Neuronal stem cell (in vitro differentiated cells): Measurements from ENCODE around the gene SELENOI.

ENCODE experiments used
- DNase-seq: peaks from one replicate; pipeline ENCODE4 v3.0.0-alpha.2; 2013; ENCODE audit warnings: low spot score
- H2AFZ ChIP-seq: one replicate; pipeline ENCODE4 v1.6.1; 2013; ENCODE audit warnings: mild to moderate bottlenecking, low read length, inconsistent platforms
- H2AK5ac ChIP-seq: 2 replicates; pipeline ENCODE4 v1.6.1; 2013; ENCODE audit warnings: low read depth, mild to moderate bottlenecking, inconsistent platforms, low read length, moderate library complexity, mixed read lengths
- H2BK120ac ChIP-seq: 2 replicates; pipeline ENCODE4 v1.6.1; 2013; ENCODE audit warnings: low read depth, mild to moderate bottlenecking, inconsistent platforms, low read length, moderate library complexity, mixed read lengths
- H2BK12ac ChIP-seq: one replicate; pipeline ENCODE4 v1.6.1; 2013; ENCODE audit warnings: low read length, inconsistent platforms
- H2BK15ac ChIP-seq: 2 replicates; pipeline ENCODE4 v1.6.1; 2013; ENCODE audit warnings: mild to moderate bottlenecking, low read length, inconsistent platforms, mixed read lengths
- H2BK5ac ChIP-seq: one replicate; pipeline ENCODE4 v1.6.1; 2013; ENCODE audit warnings: inconsistent platforms, mild to moderate bottlenecking, low read length, moderate library complexity
- H3K14ac ChIP-seq: one replicate; pipeline ENCODE4 v1.6.1; 2013; ENCODE audit warnings: low read length, inconsistent platforms
- H3K18ac ChIP-seq: 2 replicates; pipeline ENCODE4 v1.6.1; 2013; ENCODE audit warnings: low read length, inconsistent platforms
- H3K23ac ChIP-seq: 2 replicates; pipeline ENCODE4 v1.6.1; 2013; ENCODE audit warnings: low read depth, mild to moderate bottlenecking, mixed read lengths, low read length, inconsistent platforms; ENCODE audit not compliant: poor library complexity
- H3K27ac ChIP-seq: replicated peaks from 3 replicates; pipeline ENCODE4 v1.5.1; 2013; ENCODE audit warnings: low read length, inconsistent platforms
- H3K27me3 ChIP-seq, 3 experiments: 2 replicates each; pipeline ENCODE4 v1.6.1; 2013; ENCODE audit warnings: low read length in 3 of 3, mild to moderate bottlenecking in 2 of 3, inconsistent platforms in 1 of 3, low read depth in 1 of 3, mixed read lengths in 1 of 3, moderate library complexity in 1 of 3; ENCODE audit not compliant: control insufficient read depth in 3 of 3, insufficient read depth in 3 of 3
- H3K36me3 ChIP-seq, 2 donors: replicated peaks in 1 of 2; 2 replicates each; pipeline ENCODE4 v1.6.1; 2013; ENCODE audit warnings: low read length in 2 of 2; ENCODE audit not compliant: control insufficient read depth in 2 of 2, insufficient read depth in 2 of 2
- H3K4ac ChIP-seq: 2 replicates; pipeline ENCODE4 v1.6.1; 2013; ENCODE audit warnings: inconsistent platforms, mild to moderate bottlenecking, low read length, moderate library complexity
- H3K4me1 ChIP-seq, 2 donors: 1 replicate in 1 of 2; 2 replicates in 1 of 2; pipeline ENCODE4 v1.6.1; 2013; ENCODE audit warnings: low read length in 2 of 2, low read depth in 1 of 2; ENCODE audit not compliant: control insufficient read depth in 2 of 2, insufficient read depth in 1 of 2
- H3K4me2 ChIP-seq: one replicate; pipeline ENCODE4 v1.6.1; 2013; ENCODE audit warnings: mild to moderate bottlenecking, low read length, inconsistent platforms; ENCODE audit not compliant: insufficient read depth, poor library complexity, severe bottlenecking
- H3K4me3 ChIP-seq, 2 donors: 2 replicates each; pipeline ENCODE4 v1.5.1; 2013; ENCODE audit warnings: low read length in 2 of 2, mild to moderate bottlenecking in 2 of 2, inconsistent platforms in 1 of 2, moderate library complexity in 1 of 2
- H3K79me1 ChIP-seq: one replicate; pipeline ENCODE4 v1.6.1; 2013; ENCODE audit warnings: low read depth, mild to moderate bottlenecking, inconsistent platforms, low read length, moderate library complexity
- H3K9ac ChIP-seq: one replicate; pipeline ENCODE4 v1.6.1; 2013; ENCODE audit warnings: mild to moderate bottlenecking, low read depth, low read length, inconsistent platforms; ENCODE audit not compliant: poor library complexity
- H3K9me3 ChIP-seq, 2 donors: replicated peaks in 1 of 2; 2 replicates each; pipeline versions ENCODE3 to v1.6.1; 2013; ENCODE audit warnings: low read length in 2 of 2, mild to moderate bottlenecking in 2 of 2, inconsistent platforms in 1 of 2, low read depth in 1 of 2, mixed read lengths in 1 of 2, moderate library complexity in 1 of 2; ENCODE audit not compliant: control insufficient read depth in 2 of 2, insufficient read depth in 1 of 2
- H4K8ac ChIP-seq: one replicate; pipeline ENCODE4 v1.6.1; 2013; ENCODE audit warnings: low read depth, mild to moderate bottlenecking, inconsistent platforms, low read length, moderate library complexity
- H4K91ac ChIP-seq: one replicate; pipeline ENCODE4 v1.6.1; 2013; ENCODE audit warnings: low read length, low read depth, mild to moderate bottlenecking, inconsistent platforms; ENCODE audit not compliant: poor library complexity
- WGBS, 2 donors: extraction: QIAGEN DNeasy Blood & Tissue Kit; methylation state at CpG; one replicate each; pipeline ENCODE4 v1.1.7; 2013; ENCODE audit warnings: missing lambda C conversion rate in 2 of 2, mixed read lengths in 1 of 2; ENCODE audit not compliant: insufficient read length in 2 of 2, insufficient replicate concordance in 1 of 2; ENCODE audit errors: extremely low coverage in 2 of 2; 5-methylcytosine and 5-hydroxymethylcytosine counted together

Gene SELENOI

DNA sequence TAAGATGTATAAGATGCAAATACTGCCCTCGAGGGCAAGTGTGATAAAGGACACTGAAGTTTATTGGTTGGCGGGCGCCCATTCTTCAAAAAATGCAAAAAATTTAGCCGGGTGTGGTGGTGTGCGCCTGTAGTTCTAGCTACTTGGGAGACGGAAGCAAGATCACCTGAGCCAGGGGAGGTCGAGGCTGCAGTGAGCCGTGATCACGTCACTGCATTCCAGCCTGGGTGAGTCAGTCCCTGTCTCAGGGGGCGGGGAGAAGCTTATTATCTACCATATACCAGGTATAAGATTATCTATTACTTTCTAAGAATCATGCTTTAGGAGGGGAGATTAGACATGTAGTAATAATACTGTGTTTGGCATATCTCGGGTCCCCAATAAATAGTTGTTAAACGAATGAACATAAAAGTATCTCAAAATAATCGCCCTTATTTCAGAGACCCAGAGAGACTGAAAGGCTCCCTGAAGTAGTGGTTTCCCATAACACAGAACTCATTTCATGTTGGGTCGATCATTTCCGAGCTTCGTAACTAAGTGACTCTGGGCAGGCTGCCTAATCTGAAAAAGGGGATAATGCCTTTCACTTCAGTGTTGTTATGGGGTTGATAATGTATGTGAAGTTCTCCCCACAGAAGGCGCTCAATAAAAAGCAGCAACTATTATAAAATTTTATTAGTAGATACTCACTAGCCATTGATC, 1.2 kb upstream of the SELENOI start:
- Histone ChIP-seq H3K4me2 (peak overlapping the region; percentile 75), H3K27ac (peak overlapping the region; percentile 92), H3K9ac (no peak overlapping the region), H3K9me3 (no peaks in the 10 kb centered on the region), H2BK15ac (no peak overlapping the region), H2BK12ac (no peak overlapping the region), H3K23ac (peak overlapping the region; percentile 57), H2BK5ac (no peak overlapping the region), H3K36me3 (no peaks in the 10 kb centered on the region), H3K18ac (no peak overlapping the region), H3K79me1 (peaks cover 3% of the 10 kb centered on the region), H3K4me3 (peak overlapping the region; percentile 82 to 94), H4K91ac (no peak overlapping the region), H3K14ac (no peak overlapping the region), H2BK120ac (no peak overlapping the region), H3K27me3 (no peaks in the 10 kb centered on the region), H3K4ac (no peak overlapping the region), H4K8ac (peak overlapping the region; percentile 86), H3K4me1 (peaks cover 7 to 14% of the 10 kb centered on the region in 2 donors), H2AK5ac (no peak overlapping the region), H2AFZ (peak overlapping the region; percentile 88)
- no peak for DNase-seq
- no CpG with 5 or more reads among the region's 17 CpGs for WGBS, 2 donors

DNA sequence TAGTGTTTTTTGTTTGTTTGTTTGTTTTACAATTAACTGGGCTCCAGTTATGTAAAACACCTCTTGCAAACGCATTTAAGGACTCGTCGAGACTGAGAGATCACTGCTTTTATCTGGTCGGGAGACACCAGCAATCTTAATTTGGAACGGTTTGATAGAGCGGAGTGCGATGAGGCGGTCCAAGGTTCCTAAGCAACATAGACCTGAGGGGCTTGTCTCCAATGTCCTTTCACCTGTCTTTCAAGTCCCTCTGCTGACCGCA, 729 bp upstream of the SELENOI start:
- H3K4ac ChIP-seq: peak overlapping the region; percentile 6
- peak overlapping the region; percentile 75 for H3K4me2 ChIP-seq
- H3K18ac ChIP-seq: peak overlapping the region; percentile 98
- H3K27me3 ChIP-seq: no peaks in the 10 kb centered on the region
- H3K14ac ChIP-seq: peak overlapping the region; percentile 97
- peak overlapping the region; percentile 92 for H3K27ac ChIP-seq
- H3K4me3 ChIP-seq: peak overlapping the region; percentile 82 to 94
- WGBS, 2 donors: no CpG with 5 or more reads among the region's 9 CpGs
- peak overlapping the region; percentile 98 for H3K9ac ChIP-seq
- no peak overlapping the region for H2BK12ac ChIP-seq
- no peaks in the 10 kb centered on the region for H3K36me3 ChIP-seq
- H3K79me1 ChIP-seq: peaks cover 3% of the 10 kb centered on the region
- H2BK120ac ChIP-seq: no peak overlapping the region
- no peak overlapping the region for H4K91ac ChIP-seq
- no peak for DNase-seq
- H2AK5ac ChIP-seq: peak overlapping the region; percentile 89
- peak overlapping the region; percentile 75 for H2BK5ac ChIP-seq
- peak overlapping the region; percentile 97 for H3K23ac ChIP-seq
- H4K8ac ChIP-seq: no peak overlapping the region
- H3K4me1 ChIP-seq: peaks cover 7 to 14% of the 10 kb centered on the region in 2 donors
- H2AFZ ChIP-seq: peak overlapping the region; percentile 88
- peak overlapping the region; percentile 82 for H2BK15ac ChIP-seq
- no peaks in the 10 kb centered on the region for H3K9me3 ChIP-seq

DNA sequence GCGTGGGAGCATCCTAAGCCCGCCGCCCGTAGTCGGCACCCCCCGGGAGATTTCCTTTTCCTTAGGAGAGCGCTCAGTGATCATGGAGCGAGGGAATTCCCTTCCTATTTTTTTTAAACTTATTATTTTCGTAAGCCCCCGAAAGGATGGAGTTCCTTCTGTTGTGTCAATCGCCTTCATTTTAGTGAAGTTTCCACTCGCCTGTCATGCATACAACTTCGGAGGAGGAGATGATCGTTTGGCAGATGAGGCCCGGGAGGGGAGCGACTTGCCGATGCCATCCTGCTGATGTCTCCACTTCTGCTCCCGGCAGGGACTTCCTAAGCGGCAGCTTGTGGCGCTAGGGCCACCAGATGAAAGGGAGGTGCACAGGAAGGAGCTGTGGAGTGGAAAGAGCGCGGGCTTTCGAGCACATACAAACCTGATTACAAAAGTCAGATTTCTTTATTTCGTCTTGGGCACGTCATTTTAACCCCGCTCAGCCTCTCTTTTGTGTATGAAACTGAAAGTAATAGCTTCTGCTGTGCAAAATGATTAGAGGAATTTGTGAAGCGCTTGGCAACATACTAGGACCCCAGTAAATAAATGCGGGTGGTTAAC, 611 bp downstream of the SELENOI start, which contains the start of gene ADGRF3:
TSS of gene ADGRF3 (minus strand) at position 336 of the 600 bp plus-strand sequence. CDS start 555 bp downstream, outside the sequence.
- peak within 1 kb of the TSS; percentile 29 for H3K4ac ChIP-seq
- DNase-seq: peak; percentile 35

DNA sequence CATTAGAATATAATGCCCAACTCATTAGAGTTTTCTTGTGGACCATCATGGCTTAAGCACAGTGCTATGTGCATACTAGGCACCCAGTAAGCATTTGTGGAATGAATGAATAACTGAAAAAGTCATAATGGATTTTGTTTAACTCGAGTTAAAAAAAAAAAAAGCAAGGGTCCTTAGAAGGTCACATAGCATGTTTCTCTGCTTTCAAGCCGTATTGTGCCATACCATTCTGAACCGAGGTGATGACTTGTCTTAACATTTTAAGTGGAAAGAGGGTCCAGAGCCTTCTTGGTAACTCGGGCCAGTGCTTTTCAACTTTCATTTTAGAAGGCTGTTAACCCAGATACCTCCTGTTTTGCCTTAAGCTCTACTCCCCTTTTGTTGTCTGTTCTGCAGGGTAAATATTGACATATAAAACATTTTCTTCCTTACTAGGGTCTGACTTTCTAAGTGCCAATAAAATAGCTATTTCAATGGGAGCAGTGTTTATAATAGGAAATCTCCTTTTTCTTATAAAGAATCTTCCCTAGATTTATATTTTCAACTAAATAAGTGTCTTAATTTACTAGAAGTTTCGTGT, 1.4 kb downstream of the SELENOI start:
- Histone ChIP-seq H3K4me2 (peak overlapping the region; percentile 65), H3K18ac (no peak overlapping the region), H2AK5ac (no peak overlapping the region), H2BK15ac (no peak overlapping the region), H3K36me3 (peaks cover 0 to 20% of the 10 kb centered on the region in 2 donors), H3K4me1 (peaks cover 3 to 14% of the 10 kb centered on the region in 2 donors), H3K9ac (no peak overlapping the region), H3K9me3 (no peaks in the 10 kb centered on the region), H3K4me3 (peak overlapping the region; percentile 82 to 96), H3K4ac (no peak overlapping the region), H2BK120ac (no peak overlapping the region), H2BK5ac (no peak overlapping the region), H4K8ac (no peak overlapping the region), H2BK12ac (no peak overlapping the region), H4K91ac (no peak overlapping the region), H3K27ac (no peak overlapping the region), H3K27me3 (no peaks in the 10 kb centered on the region), H3K14ac (no peak overlapping the region), H3K79me1 (peaks cover 6% of the 10 kb centered on the region), H3K23ac (no peak overlapping the region), H2AFZ (no peak overlapping the region)
- DNase-seq: no peak
- no CpG with 5 or more reads among the region's 5 CpGs for WGBS, 2 donors

More for the DNA sequence above, 611 bp downstream of the SELENOI start, which contains the start of gene ADGRF3:
- WGBS, 2 donors: no CpG with 5 or more reads among the region's 28 CpGs
- H3K36me3 ChIP-seq: peaks cover 0 to 13% of the 10 kb centered on the region in 2 donors
- peak within 1 kb of the TSS; percentile 82 to 96 for H3K4me3 ChIP-seq
- H2AFZ ChIP-seq: peak within 1 kb of the TSS; percentile 91
- H3K23ac ChIP-seq: peak within 1 kb of the TSS; percentile 97
- peak within 1 kb of the TSS; percentile 92 for H3K27ac ChIP-seq
- H2BK5ac ChIP-seq: peak within 1 kb of the TSS; percentile 94
- peak within 1 kb of the TSS; percentile 77 for H3K14ac ChIP-seq
- peak within 1 kb of the TSS; percentile 98 for H3K18ac ChIP-seq
- peaks cover 3 to 14% of the 10 kb centered on the region in 2 donors for H3K4me1 ChIP-seq
- peaks cover 3% of the 10 kb centered on the region for H3K79me1 ChIP-seq
- H2BK12ac ChIP-seq: no peak within 1 kb of the TSS
- H3K4me2 ChIP-seq: peak within 1 kb of the TSS; percentile 75
- H2BK15ac ChIP-seq: peak within 1 kb of the TSS; percentile 50
- H3K9me3 ChIP-seq: no peaks in the 10 kb centered on the region
- H2AK5ac ChIP-seq: peak within 1 kb of the TSS; percentile 38
- no peak within 1 kb of the TSS for H2BK120ac ChIP-seq
- H3K27me3 ChIP-seq: no peaks in the 10 kb centered on the region
- no peak within 1 kb of the TSS for H4K8ac ChIP-seq
- H4K91ac ChIP-seq: no peak within 1 kb of the TSS
- peak within 1 kb of the TSS; percentile 93 for H3K9ac ChIP-seq
